Astrocyte of the cerebellum (primary cell): ENCODE data around the gene SAFB2.

Source experiments
- DNase-seq: peaks from one replicate; pipeline ENCODE4 v3.0.0-alpha.2; 2011; ENCODE audit warnings: low read depth
- H3K4me3 ChIP-seq: 2 replicates; pipeline ENCODE4 v1.5.1; 2011; ENCODE audit warnings: mild to moderate bottlenecking, low read depth, low read length, moderate library complexity
- in situ Hi-C: cut with HindIII; loops from 2 replicates; pipeline ENCODE4 v1.10.0; 2017; ENCODE audit warnings: low sequenced_read_pairs
- TF ChIP-seq, protein P1 (sequence below): IDR thresholded peaks from 2 replicates; pipeline ENCODE4 v1.5.1; 2012; ENCODE audit warnings: low read length, low read depth, moderate library complexity, mild to moderate bottlenecking; ENCODE audit errors: missing control alignments

SAFB2 gene

GRCh38 chr19:5664515-5664914 is 41.9 kb upstream of the SAFB2 start:
- TF ChIP-seq, protein P1, sequence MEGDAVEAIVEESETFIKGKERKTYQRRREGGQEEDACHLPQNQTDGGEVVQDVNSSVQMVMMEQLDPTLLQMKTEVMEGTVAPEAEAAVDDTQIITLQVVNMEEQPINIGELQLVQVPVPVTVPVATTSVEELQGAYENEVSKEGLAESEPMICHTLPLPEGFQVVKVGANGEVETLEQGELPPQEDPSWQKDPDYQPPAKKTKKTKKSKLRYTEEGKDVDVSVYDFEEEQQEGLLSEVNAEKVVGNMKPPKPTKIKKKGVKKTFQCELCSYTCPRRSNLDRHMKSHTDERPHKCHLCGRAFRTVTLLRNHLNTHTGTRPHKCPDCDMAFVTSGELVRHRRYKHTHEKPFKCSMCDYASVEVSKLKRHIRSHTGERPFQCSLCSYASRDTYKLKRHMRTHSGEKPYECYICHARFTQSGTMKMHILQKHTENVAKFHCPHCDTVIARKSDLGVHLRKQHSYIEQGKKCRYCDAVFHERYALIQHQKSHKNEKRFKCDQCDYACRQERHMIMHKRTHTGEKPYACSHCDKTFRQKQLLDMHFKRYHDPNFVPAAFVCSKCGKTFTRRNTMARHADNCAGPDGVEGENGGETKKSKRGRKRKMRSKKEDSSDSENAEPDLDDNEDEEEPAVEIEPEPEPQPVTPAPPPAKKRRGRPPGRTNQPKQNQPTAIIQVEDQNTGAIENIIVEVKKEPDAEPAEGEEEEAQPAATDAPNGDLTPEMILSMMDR = no peak
- no peak overlapping the region for H3K4me3 ChIP-seq
- no peak for DNase-seq
- in situ Hi-C loops = no loop called here

DNA sequence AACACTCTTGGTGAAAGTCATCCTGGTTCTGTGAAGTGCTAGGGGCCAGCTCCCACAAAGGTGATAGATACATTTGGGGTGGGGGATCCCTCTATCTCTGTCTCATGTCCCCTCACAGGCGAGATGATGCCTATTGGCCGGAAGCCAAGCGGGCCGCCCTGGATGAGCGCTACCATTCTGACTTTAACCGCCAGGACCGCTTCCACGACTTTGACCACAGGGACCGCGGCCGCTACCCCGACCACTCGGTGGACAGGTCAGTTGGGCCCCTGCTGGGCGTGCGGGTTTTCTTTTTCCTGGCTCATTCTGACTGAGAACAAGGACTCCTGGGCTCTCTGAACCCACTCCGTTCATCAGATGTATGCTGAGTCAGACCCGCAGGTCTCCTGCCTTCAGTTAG is 41.3 kb upstream of the SAFB2 start:
- TF ChIP-seq, protein P1 = no peak
- no peak for DNase-seq
- no peak overlapping the region for H3K4me3 ChIP-seq
- in situ Hi-C loops = no loop called here

DNA sequence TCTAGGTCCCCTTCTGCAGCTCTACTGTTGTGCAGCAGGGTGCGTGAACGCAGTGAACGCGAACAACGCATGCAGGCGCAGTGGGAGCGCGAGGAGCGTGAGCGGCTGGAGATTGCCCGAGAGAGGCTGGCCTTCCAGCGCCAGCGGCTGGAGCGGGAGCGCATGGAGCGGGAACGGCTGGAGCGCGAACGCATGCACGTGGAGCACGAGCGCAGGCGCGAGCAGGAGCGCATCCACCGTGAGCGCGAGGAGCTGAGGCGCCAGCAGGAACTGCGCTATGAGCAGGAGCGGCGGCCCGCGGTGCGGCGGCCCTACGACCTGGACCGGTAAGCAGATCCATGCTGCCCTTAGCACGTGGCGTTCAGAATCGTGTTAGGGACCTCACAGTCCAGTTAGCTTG is 38.9 kb upstream of the SAFB2 start:
- DNase-seq = no peak
- in situ Hi-C loops = no loop called here
- TF ChIP-seq, protein P1 = no peak
- H3K4me3 ChIP-seq = no peak overlapping the region

- in situ Hi-C loops = loop anchor here (10.0 kb wide), 1 partner anchor 51 kb away; no protein-coding TSS in a partner anchor
- H3K4me3 ChIP-seq = no peak overlapping the region
- TF ChIP-seq, protein P1 = no peak
- no peak for DNase-seq
These were observed 32.8 kb upstream of the SAFB2 start for GRCh38 chr19:5655412-5655811.

GRCh38 chr19:5654931-5655330 is 32.4 kb upstream of the SAFB2 start:
- in situ Hi-C loops = loop anchor here (10.0 kb wide), 1 partner anchor 50 kb away; no protein-coding TSS in a partner anchor
- DNase-seq = no peak
- TF ChIP-seq, protein P1 = no peak
- H3K4me3 ChIP-seq = no peak overlapping the region

- in situ Hi-C loops = loop anchor here (10.0 kb wide), 1 partner anchor 47 kb away; no protein-coding TSS in a partner anchor
- TF ChIP-seq, protein P1 = no peak
- no peak overlapping the region for H3K4me3 ChIP-seq
- DNase-seq = no peak
These were observed 29.7 kb upstream of the SAFB2 start for GRCh38 chr19:5652261-5652660.

GRCh38 chr19:5651361-5651760 is 28.8 kb upstream of the SAFB2 start:
- H3K4me3 ChIP-seq = no peak overlapping the region
- DNase-seq = no peak
- in situ Hi-C loops = loop anchor here (10.0 kb wide), 1 partner anchor 47 kb away; no protein-coding TSS in a partner anchor
- TF ChIP-seq, protein P1 = peak; percentile 8
